Ishikawa (cell line): Measurements from ENCODE around the gene KPNA6.

Source experiments
- CEBPB ChIP-seq: IDR thresholded peaks from 2 replicates; pipeline ENCODE4 v1.6.1; 2012
- EP300 ChIP-seq: IDR thresholded peaks from 2 replicates; pipeline ENCODE4 v1.6.1; 2012; ENCODE audit warnings: borderline replicate concordance
- TAF1 ChIP-seq: IDR thresholded peaks from 2 replicates; pipeline ENCODE4 v1.6.1; 2012; ENCODE audit warnings: low read depth, mild to moderate bottlenecking
- TCF12 ChIP-seq: IDR thresholded peaks from 2 replicates; pipeline ENCODE4 v1.6.1; 2012; ENCODE audit warnings: low read depth
- TF ChIP-seq, protein P1 (sequence below): IDR thresholded peaks from 2 replicates; pipeline ENCODE4 v1.6.1; 2012
- TF ChIP-seq, protein P2 (sequence below): IDR thresholded peaks from 2 replicates; pipeline ENCODE4 v1.6.1; 2012; ENCODE audit warnings: low read depth, mild to moderate bottlenecking
- TF ChIP-seq, protein P3 (sequence below): IDR thresholded peaks from 2 replicates; pipeline ENCODE4 v1.6.1; 2012

DNA sequence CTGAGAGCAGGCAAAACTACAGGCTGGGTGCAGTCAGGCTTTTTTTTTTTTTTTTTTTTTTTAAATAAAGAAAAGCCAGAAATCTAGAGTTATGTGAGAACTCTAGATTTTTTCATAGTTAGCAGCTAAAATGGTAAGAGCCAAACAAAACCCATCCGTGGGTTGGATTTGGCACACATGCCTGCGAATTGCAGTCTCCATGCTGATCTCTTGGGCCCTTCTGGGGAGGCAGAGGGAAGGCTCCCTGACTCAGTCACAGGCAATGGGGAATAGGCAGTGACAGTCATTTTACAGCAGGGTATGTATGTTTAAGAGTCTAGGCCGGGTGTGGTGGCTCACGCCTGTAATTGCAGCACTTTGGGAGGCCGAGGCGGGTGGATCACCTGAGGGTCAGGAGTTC lies 74.2 kb downstream of the KPNA6 start:
- no peak for TF ChIP-seq EP300
- TF ChIP-seq, protein P1, sequence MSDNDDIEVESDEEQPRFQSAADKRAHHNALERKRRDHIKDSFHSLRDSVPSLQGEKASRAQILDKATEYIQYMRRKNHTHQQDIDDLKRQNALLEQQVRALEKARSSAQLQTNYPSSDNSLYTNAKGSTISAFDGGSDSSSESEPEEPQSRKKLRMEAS: no peak
- TF ChIP-seq TAF1: no peak
- TF ChIP-seq, protein P2, sequence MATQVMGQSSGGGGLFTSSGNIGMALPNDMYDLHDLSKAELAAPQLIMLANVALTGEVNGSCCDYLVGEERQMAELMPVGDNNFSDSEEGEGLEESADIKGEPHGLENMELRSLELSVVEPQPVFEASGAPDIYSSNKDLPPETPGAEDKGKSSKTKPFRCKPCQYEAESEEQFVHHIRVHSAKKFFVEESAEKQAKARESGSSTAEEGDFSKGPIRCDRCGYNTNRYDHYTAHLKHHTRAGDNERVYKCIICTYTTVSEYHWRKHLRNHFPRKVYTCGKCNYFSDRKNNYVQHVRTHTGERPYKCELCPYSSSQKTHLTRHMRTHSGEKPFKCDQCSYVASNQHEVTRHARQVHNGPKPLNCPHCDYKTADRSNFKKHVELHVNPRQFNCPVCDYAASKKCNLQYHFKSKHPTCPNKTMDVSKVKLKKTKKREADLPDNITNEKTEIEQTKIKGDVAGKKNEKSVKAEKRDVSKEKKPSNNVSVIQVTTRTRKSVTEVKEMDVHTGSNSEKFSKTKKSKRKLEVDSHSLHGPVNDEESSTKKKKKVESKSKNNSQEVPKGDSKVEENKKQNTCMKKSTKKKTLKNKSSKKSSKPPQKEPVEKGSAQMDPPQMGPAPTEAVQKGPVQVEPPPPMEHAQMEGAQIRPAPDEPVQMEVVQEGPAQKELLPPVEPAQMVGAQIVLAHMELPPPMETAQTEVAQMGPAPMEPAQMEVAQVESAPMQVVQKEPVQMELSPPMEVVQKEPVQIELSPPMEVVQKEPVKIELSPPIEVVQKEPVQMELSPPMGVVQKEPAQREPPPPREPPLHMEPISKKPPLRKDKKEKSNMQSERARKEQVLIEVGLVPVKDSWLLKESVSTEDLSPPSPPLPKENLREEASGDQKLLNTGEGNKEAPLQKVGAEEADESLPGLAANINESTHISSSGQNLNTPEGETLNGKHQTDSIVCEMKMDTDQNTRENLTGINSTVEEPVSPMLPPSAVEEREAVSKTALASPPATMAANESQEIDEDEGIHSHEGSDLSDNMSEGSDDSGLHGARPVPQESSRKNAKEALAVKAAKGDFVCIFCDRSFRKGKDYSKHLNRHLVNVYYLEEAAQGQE: no peak
- TF ChIP-seq, protein P3, sequence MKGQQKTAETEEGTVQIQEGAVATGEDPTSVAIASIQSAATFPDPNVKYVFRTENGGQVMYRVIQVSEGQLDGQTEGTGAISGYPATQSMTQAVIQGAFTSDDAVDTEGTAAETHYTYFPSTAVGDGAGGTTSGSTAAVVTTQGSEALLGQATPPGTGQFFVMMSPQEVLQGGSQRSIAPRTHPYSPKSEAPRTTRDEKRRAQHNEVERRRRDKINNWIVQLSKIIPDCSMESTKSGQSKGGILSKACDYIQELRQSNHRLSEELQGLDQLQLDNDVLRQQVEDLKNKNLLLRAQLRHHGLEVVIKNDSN: no peak
- no peak for TF ChIP-seq TCF12
- TF ChIP-seq CEBPB: no peak
